ENCODE results near the gene RFT1. TPM values are rescaled to one million over a fixed set of nuclear protein-coding genes. Genes with fewer than 3 reads are reported as not detected.

RFT1 gene, protein sequence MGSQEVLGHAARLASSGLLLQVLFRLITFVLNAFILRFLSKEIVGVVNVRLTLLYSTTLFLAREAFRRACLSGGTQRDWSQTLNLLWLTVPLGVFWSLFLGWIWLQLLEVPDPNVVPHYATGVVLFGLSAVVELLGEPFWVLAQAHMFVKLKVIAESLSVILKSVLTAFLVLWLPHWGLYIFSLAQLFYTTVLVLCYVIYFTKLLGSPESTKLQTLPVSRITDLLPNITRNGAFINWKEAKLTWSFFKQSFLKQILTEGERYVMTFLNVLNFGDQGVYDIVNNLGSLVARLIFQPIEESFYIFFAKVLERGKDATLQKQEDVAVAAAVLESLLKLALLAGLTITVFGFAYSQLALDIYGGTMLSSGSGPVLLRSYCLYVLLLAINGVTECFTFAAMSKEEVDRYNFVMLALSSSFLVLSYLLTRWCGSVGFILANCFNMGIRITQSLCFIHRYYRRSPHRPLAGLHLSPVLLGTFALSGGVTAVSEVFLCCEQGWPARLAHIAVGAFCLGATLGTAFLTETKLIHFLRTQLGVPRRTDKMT
- 10 to 100 TPM; 24.6 to 42.0 TPM for total RNA-seq

DNA sequence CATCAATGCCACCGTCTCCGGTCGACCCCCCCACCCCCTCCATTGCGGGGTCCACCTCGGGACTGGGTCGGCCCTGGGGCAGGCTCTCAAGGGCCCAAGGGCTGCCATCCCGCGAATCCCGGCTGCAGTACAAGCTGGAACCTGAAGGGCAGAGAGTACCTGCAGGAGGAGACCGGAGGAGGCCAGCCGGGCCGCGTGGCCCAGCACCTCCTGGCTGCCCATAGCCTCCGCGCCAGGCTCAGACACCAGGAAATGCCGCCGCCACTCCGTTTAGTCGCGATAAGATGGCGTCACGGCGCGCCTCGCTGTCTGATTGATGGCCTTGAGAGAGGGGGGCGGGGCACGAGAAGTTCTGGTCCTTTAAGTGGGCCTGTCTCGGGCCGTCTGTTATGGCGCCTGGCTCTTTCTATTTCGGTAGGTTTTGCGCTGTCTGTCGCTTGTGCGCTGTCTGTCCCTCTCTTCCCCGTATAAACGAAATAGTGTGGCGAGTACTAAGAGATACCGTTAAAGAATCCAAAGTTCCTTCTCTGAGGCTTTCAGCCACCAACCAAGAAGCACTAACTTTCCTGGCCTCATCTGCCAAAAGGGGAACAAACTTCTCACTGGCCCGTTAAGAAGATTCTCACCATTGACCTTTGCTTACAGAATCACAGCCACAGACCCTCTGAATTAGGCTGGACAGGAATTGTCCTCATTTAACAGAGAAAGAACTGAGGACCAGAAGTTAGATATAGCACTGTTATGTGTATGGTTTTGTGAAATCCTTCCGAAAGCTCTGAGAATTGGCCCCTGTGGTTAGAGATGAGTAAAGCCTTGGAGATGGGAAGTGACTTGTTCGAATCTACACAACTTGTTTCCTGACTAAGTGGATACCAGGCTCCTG is at the start of gene RFT1:
Gene RFT1 (minus strand): TSS at position 257 of the 883 bp plus-strand sequence. CDS start 35 bp downstream, at position 222.
- Mint-ChIP-seq H3K4me1 (peaks cover 8% of the 10 kb centered on the region), H3K9me3 (no peaks in the 10 kb centered on the region), H3K4me3 (peak within 1 kb of the TSS; percentile 97), H3K27me3 (no peaks in the 10 kb centered on the region), H3K27ac (peak within 1 kb of the TSS; percentile 99), H3K36me3 (ENCODE audit: low read depth) (no peaks in the 10 kb centered on the region)
- peak; percentile 95 for ATAC-seq (replicated peaks)

DNA sequence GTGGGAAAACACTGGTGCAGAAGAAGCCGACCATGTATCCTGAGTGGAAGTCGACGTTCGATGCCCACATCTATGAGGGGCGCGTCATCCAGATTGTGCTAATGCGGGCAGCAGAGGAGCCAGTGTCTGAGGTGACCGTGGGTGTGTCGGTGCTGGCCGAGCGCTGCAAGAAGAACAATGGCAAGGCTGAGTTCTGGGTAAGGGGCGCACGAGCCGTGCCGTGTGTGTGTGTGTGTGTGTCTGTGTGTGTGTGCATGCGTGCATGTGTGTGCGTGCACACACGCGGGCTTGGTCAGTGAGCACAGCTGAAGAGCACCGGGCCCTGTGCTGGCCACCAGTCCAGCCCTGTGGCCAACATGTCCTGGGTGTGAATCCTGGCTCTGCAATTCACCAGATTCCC is 49.3 kb upstream of the RFT1 start:
- H3K27me3 Mint-ChIP-seq, result no peaks in the 10 kb centered on the region
- H3K36me3 Mint-ChIP-seq (ENCODE audit: low read depth), result peaks cover 56% of the 10 kb centered on the region
- no peaks in the 10 kb centered on the region for H3K9me3 Mint-ChIP-seq
- no peak overlapping the region for H3K4me3 Mint-ChIP-seq
- H3K27ac Mint-ChIP-seq, result no peak overlapping the region
- ATAC-seq (replicated peaks), result no peak
- no peaks in the 10 kb centered on the region for H3K4me1 Mint-ChIP-seq

DNA sequence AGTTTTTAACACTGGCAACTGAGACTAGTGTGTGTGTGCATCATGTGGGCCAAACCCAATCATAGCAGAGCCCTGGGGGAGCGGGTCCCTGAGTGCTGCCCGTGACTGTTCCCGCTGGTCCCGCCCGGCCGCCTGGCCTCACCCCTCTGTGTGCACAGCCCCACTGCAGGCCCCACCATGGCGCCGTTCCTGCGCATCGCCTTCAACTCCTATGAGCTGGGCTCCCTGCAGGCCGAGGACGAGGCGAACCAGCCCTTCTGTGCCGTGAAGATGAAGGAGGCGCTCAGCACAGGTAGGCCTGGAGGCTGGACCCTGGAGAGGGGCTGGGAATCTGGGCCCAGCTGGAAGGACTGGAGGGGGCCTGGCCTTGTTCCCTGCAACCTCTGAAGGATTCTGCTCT is 48.0 kb upstream of the RFT1 start:
- no peak for ATAC-seq (replicated peaks)
- peaks cover 51% of the 10 kb centered on the region for H3K36me3 Mint-ChIP-seq (ENCODE audit: low read depth)
- no peaks in the 10 kb centered on the region for H3K27me3 Mint-ChIP-seq
- H3K9me3 Mint-ChIP-seq, result no peaks in the 10 kb centered on the region
- peaks cover 3% of the 10 kb centered on the region for H3K4me1 Mint-ChIP-seq
- H3K27ac Mint-ChIP-seq, result no peak overlapping the region
- H3K4me3 Mint-ChIP-seq, result no peak overlapping the region

DNA sequence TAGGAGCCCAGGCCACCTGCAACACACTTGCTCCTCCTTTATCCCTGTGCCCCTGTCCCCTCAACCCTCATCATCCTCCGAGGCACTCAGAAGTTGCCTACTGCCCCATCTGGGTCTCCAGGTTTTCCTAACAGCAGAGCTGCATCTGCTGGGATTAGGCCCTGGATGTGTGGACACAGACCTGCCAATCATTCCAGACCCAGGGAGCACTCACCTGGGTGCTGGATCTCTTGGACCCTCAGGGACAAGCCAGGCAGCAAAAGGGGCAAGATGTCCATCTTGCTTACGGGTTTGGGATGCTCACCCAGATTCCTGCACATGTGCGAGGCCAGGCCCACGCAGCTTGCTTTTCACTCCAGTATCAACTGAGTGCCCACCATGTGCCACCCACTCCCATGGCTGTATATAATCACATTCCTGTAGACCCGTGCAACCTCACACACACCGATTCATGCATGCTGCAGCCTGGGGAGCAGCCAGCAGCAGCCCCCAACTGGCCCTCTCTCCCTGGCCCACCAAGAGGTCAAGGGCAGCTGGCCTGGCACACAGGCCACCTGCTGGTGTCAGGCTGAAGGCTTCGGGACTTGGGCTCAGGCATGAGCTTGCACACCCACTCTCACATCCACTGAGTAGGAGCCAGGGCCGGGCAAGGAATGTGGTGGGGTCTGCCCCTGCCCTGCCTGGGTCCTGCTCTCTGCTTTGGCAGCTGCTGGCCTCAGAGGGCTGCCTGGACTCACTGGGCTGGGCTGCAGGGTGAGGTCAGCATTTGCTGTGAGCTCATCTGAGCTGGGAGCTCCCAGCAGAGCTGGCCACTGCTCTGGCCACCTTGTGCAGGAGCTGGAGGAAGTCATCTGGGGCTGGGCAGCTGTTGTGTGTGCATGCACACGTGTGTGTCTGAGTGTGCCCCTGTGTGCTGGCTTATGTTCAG is 45.6 kb upstream of the RFT1 start:
- no peak overlapping the region for H3K27ac Mint-ChIP-seq
- H3K27me3 Mint-ChIP-seq, result no peaks in the 10 kb centered on the region
- H3K9me3 Mint-ChIP-seq, result no peaks in the 10 kb centered on the region
- no peak for ATAC-seq (replicated peaks)
- peaks cover 41% of the 10 kb centered on the region for H3K36me3 Mint-ChIP-seq (ENCODE audit: low read depth)
- no peak overlapping the region for H3K4me3 Mint-ChIP-seq
- peaks cover 11% of the 10 kb centered on the region for H3K4me1 Mint-ChIP-seq

DNA sequence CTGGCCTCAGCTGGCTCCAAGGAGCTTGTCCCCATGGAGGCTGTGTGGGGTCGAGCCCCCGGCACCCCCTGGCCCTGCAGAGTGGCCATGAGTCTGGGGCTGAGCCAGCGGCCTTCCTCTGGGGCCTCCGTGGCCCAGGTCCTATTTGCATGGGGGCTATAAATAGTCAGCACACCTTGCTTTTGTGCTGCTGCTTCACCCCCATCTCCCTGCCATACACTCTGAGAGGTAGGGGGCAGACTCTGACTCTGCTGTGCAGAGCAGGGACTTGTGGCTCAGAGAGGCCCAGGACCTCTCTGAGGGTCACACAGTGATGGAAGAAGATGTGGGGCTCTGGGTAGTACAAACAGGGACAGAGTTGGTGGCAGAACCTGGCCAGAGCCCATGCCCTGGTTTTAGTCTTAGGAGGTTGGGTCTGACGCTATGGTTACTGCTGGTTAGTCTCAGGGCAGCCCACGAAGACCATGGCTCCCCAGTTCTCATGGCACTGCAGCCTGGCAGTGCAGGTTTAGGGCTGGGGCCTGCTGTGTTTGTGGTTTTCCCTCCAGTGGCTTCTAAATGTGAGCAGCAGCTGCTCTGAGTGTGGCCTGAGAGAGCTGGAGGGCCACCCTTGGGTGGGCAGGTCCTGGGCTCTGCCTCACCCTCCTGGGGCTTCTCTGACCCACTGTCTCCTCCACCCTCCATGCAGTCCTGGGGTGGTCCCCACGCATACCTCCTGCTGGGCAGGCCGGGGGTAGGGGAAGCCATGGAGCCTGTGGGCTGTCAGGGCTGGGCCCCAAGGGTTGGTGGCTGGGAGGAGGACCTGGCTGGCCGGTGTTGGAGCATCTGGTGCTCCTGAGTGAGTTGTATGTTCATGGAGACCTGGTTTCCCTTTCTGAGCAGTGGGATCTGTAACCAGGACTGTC is 44.4 kb upstream of the RFT1 start:
- no peak overlapping the region for H3K27ac Mint-ChIP-seq
- ATAC-seq (replicated peaks), result no peak
- H3K4me1 Mint-ChIP-seq, result peaks cover 18% of the 10 kb centered on the region
- no peaks in the 10 kb centered on the region for H3K27me3 Mint-ChIP-seq
- no peak overlapping the region for H3K4me3 Mint-ChIP-seq
- no peaks in the 10 kb centered on the region for H3K9me3 Mint-ChIP-seq
- H3K36me3 Mint-ChIP-seq (ENCODE audit: low read depth), result peaks cover 37% of the 10 kb centered on the region

DNA sequence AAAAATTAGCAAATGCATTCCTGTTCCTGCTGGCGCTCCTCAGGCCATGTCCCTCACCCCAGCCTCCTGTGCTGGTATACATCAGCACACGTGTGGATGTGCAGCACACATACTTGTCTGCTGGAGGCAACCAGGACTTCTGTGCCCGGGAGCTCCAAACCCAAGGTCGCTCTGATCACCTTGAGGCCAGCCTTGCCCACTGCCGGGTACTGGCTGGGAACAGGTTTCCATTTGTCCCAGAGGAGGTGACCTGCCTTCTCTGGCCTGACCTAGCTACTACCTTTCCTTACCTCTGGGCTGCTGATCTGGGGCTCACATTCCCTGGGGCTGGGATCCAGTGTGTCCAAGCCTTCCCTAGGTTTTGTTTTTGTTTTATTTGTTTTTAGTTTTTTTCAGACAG is 42.9 kb upstream of the RFT1 start:
- no peak for ATAC-seq (replicated peaks)
- no peak overlapping the region for H3K4me3 Mint-ChIP-seq
- peaks cover 23% of the 10 kb centered on the region for H3K36me3 Mint-ChIP-seq (ENCODE audit: low read depth)
- H3K9me3 Mint-ChIP-seq, result no peaks in the 10 kb centered on the region
- no peak overlapping the region for H3K27ac Mint-ChIP-seq
- no peaks in the 10 kb centered on the region for H3K27me3 Mint-ChIP-seq
- peaks cover 30% of the 10 kb centered on the region for H3K4me1 Mint-ChIP-seq

DNA sequence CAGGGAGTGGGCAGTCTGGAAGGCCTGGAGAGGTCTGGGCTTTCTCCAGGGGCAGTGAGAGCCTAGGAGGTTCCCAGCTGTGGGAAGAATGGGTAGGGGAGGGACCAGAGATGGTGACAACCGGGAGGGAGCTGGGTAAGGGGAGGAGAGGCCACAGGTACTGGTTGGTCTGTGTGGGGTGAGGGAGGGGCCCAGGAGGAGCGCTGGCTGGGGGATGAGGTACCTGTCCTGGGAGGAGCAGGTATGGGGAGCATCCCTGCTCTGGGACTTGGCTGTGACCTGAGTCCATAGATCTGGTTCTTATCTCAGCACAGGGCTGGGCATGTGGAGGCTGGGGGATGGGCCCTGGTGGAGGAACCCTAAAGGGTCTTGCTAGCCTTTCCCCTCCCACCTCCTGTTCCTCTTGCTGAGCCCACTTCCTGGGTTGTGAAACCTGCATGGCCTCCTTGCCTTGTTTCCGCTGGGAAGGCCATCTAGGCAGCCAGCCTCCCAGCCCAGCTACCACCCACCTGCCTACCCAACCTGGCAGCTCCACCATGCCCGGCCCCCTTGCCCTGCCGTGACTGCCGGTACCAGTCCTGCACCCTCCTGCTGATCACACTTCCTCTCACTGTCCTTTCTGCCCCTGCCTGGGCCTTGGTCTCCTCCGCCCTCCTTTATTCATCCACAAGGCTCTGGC is 41.7 kb upstream of the RFT1 start:
- H3K27ac Mint-ChIP-seq, result no peak overlapping the region
- peaks cover 37% of the 10 kb centered on the region for H3K4me1 Mint-ChIP-seq
- no peak overlapping the region for H3K4me3 Mint-ChIP-seq
- no peaks in the 10 kb centered on the region for H3K27me3 Mint-ChIP-seq
- no peak for ATAC-seq (replicated peaks)
- H3K9me3 Mint-ChIP-seq, result no peaks in the 10 kb centered on the region
- H3K36me3 Mint-ChIP-seq (ENCODE audit: low read depth), result peaks cover 23% of the 10 kb centered on the region

DNA sequence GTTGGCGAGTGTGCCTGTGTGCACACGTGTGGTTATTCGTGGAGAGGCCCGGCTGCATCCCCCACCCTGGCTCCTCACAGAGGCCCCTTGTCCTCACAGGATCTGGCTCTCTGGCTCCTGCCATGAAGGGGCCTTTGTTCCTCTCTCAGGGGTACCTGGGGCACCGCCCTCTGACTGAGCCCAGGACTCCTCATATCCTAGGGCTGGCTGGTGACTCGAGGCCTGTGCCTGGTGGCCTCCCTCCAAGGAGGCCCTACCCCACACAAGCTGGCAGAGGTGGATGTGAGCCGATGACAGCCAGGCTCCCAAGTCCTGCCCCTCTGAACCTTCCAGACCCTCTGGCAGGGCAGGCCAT is 40.8 kb upstream of the RFT1 start:
- no peak for ATAC-seq (replicated peaks)
- peak overlapping the region; percentile 73 for H3K27ac Mint-ChIP-seq

DNA sequence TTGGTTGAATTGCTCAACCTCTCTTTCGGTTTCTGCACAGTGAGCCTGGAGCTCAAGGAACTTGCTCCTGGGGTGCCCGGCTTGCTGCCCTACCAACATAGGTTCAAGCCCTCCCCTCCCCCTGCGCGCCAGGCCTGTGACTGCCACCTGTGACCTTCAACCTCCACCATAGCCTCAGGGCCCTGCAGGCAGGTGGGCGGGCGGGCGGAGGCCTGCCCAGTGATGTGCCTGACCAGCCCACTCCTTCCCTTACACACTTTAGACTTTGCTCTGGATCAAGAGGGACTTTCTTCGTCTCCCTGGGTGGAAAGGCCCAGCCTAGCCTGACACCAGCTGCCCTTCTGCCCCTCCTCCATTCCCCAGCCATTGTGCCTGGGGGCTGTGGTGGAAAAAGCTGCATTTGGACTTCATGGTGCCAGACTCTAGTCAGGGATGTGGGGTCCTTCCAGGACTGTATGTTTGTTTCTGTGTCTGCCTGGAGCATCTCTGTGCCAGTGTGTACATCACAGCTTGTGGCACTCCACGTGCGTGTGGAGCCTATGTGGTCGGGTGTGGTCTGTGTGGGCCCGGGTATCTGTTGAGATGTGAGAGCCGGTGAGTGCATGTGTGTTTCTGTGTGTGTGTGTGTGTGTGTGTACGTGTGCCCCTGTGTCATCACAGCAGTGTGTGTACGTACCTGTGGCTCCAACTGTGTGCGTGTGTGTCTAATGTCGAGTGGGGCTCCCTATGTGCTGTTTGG is 40.3 kb upstream of the RFT1 start:
- Mint-ChIP-seq H3K9me3 (no peaks in the 10 kb centered on the region), H3K27ac (peak overlapping the region; percentile 73), H3K27me3 (no peaks in the 10 kb centered on the region), H3K36me3 (ENCODE audit: low read depth) (peaks cover 23% of the 10 kb centered on the region), H3K4me1 (peaks cover 37% of the 10 kb centered on the region), H3K4me3 (peak overlapping the region; percentile 31)
- ATAC-seq (replicated peaks), result peak; percentile 83

More for the DNA sequence above, 40.8 kb upstream of the RFT1 start:
- no peaks in the 10 kb centered on the region for H3K27me3 Mint-ChIP-seq
- H3K36me3 Mint-ChIP-seq (ENCODE audit: low read depth), result peaks cover 23% of the 10 kb centered on the region
- peak overlapping the region; percentile 31 for H3K4me3 Mint-ChIP-seq
- H3K9me3 Mint-ChIP-seq, result no peaks in the 10 kb centered on the region
- peaks cover 37% of the 10 kb centered on the region for H3K4me1 Mint-ChIP-seq

DNA sequence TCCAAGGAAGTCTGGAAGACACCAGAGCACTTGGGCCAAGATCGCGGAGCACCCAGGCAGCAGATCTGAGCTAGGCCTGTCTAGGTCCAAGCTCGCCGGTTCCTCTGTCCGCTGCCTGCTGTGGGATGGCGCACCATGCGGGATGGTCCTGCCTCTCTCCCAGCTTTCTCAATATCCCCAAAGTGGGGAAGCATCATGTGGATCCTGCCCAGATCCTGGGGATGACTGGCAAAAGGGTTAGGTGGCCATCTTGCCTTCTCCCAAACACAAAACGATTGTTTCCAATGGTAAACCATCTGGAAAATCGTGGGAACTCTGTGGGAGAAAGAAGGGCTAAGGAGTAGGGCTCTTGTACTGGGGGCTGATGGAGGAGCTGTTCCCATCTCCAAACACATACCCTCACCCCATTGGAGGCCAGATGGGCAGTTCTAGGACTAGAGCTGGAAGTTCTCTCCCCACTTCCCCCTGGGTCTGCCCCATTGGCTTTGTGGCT is 39.6 kb upstream of the RFT1 start:
- Mint-ChIP-seq H3K36me3 (ENCODE audit: low read depth) (peaks cover 23% of the 10 kb centered on the region), H3K4me1 (peaks cover 37% of the 10 kb centered on the region), H3K9me3 (no peaks in the 10 kb centered on the region), H3K4me3 (no peak overlapping the region), H3K27me3 (no peaks in the 10 kb centered on the region), H3K27ac (no peak overlapping the region)
- no peak for ATAC-seq (replicated peaks)

DNA sequence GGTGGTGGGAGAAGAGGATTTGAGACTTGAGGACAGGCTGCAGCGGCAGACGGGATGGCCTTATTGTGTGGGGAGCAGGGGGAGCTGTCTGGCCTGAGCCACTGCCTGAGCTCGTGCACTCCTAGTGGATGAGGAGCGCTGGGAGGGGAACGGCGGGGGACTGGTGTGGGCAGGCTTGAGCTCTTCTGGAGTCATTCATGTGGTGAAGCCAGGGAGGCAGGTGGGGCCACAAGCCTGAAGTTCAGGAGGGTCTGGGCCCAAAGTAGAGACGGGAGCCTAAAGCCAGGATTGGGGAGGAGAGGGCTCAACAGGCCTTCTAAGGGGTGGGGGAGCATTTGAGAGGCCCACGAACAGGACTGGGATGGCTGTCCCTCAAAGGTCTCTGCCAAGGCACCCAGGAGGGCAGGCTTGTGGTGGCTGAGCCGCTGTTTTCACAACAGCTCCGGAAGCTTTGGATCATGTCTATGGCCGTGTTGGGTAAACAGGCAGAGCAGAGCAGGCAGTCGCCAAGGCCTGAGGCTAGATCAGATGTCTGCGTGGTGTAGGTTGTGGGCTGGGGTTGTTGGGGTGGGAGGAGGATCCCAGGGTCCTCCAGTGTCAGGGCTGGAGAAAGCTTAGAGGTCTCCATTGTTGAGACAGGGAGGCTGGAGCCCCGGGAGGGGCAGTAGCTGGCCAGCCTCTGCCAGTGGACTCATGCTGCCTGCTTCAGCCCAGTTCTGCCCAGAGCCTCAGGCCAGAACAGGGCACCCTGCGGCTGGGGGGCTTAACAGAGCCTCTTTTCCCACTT is 39.0 kb upstream of the RFT1 start:
- no peak for ATAC-seq (replicated peaks)
- Mint-ChIP-seq H3K36me3 (ENCODE audit: low read depth) (peaks cover 23% of the 10 kb centered on the region), H3K27ac (no peak overlapping the region), H3K4me1 (peaks cover 37% of the 10 kb centered on the region), H3K27me3 (no peaks in the 10 kb centered on the region), H3K9me3 (no peaks in the 10 kb centered on the region), H3K4me3 (no peak overlapping the region)
